Ectodermal cell (in vitro differentiated cells): ENCODE measurements around the gene OR1I1.
"Not testable (repeated sequence)": the region's sequence is repeated elsewhere in the genome, so short reads cannot be mapped to it uniquely, and the experiment has no call there.

Experiments
- H3K27ac ChIP-seq: 2 replicates; pipeline ENCODE4 v1.7.0; 2013; ENCODE audit warnings: mild to moderate bottlenecking, low read depth, low read length; ENCODE audit not compliant: insufficient read depth, poor library complexity, severe bottlenecking
- H3K27me3 ChIP-seq: 2 replicates; pipeline ENCODE4 v1.7.0; 2013; ENCODE audit warnings: mild to moderate bottlenecking, low read length; ENCODE audit not compliant: insufficient read depth, control insufficient read depth, poor library complexity, severe bottlenecking
- H3K36me3 ChIP-seq: one replicate; pipeline ENCODE4 v1.7.0; 2013; ENCODE audit warnings: low read length; ENCODE audit not compliant: control insufficient read depth, insufficient read depth
- H3K4me1 ChIP-seq: one replicate; pipeline ENCODE4 v1.7.0; 2013; ENCODE audit warnings: low read length; ENCODE audit not compliant: control insufficient read depth, insufficient read depth
- H3K4me3 ChIP-seq: 2 replicates; pipeline ENCODE4 v1.7.0; 2013; ENCODE audit warnings: low read depth, low read length, control low read depth; ENCODE audit not compliant: insufficient read depth
- H3K9me3 ChIP-seq: 2 replicates; pipeline ENCODE4 v1.7.0; 2013; ENCODE audit warnings: mild to moderate bottlenecking, low read length, moderate library complexity; ENCODE audit not compliant: control insufficient read depth
- WGBS, 2 experiments: methylation state at CpG; one replicate each; pipeline ENCODE4 v1.1.7; 2013; ENCODE audit warnings: missing lambda C conversion rate in 2 of 2; 5-methylcytosine and 5-hydroxymethylcytosine counted together

OR1I1 gene

GRCh38 chr19:15050639-15051038, 31.4 kb upstream of the OR1I1 start:
- 85 to 88% methylated on average over 2 of the region's 2 CpGs for WGBS, 2 experiments
- Histone ChIP-seq H3K27me3 (no peaks in the 10 kb centered on the region), H3K27ac (no peak overlapping the region), H3K4me1 (no peaks in the 10 kb centered on the region), H3K36me3 (no peaks in the 10 kb centered on the region), H3K4me3 (no peak overlapping the region), H3K9me3 (peaks cover 19% of the 10 kb centered on the region)

- Histone ChIP-seq H3K9me3 (no peaks in the 10 kb centered on the region), H3K4me1 (no peaks in the 10 kb centered on the region), H3K27me3 (no peaks in the 10 kb centered on the region), H3K4me3 (no peak overlapping the region), H3K27ac (no peak overlapping the region), H3K36me3 (no peaks in the 10 kb centered on the region)
- 78% methylated on average over 12 of the region's 12 CpGs for WGBS, 2 experiments
Measured at GRCh38 chr19:15062036-15062435, 20.0 kb upstream of the OR1I1 start.

GRCh38 chr19:15070386-15070785, 11.6 kb upstream of the OR1I1 start:
- not testable (repeated sequence) for H3K27ac ChIP-seq, H3K4me3 ChIP-seq, H3K9me3 ChIP-seq, H3K4me1 ChIP-seq, H3K36me3 ChIP-seq, H3K27me3 ChIP-seq
- 51 to 57% methylated on average over 4 of the region's 4 CpGs for WGBS, 2 experiments

- 76 to 80% methylated on average over 23 of the region's 23 CpGs for WGBS, 2 experiments
- no peaks in the 10 kb centered on the region for H3K36me3 ChIP-seq
- no peak overlapping the region for H3K4me3 ChIP-seq
- no peaks in the 10 kb centered on the region for H3K4me1 ChIP-seq
- H3K27ac ChIP-seq, result no peak overlapping the region
- H3K9me3 ChIP-seq, result no peaks in the 10 kb centered on the region
- no peaks in the 10 kb centered on the region for H3K27me3 ChIP-seq
Measured at GRCh38 chr19:15072930-15073647, 8.9 kb upstream of the OR1I1 start.

- Histone ChIP-seq H3K27ac (no peak overlapping the region), H3K9me3 (no peaks in the 10 kb centered on the region), H3K27me3 (no peaks in the 10 kb centered on the region), H3K4me1 (no peaks in the 10 kb centered on the region), H3K4me3 (no peak overlapping the region), H3K36me3 (no peaks in the 10 kb centered on the region)
- 69 to 73% methylated on average over 2 of the region's 2 CpGs for WGBS, 2 experiments
Measured at GRCh38 chr19:15074371-15074770, 7.6 kb upstream of the OR1I1 start.

- 78 to 79% methylated on average over 3 of the region's 4 CpGs for WGBS, 2 experiments
- H3K4me3 ChIP-seq, result no peak overlapping the region
- H3K27ac ChIP-seq, result no peak overlapping the region
- H3K27me3 ChIP-seq, result no peaks in the 10 kb centered on the region
- H3K9me3 ChIP-seq, result no peaks in the 10 kb centered on the region
- H3K4me1 ChIP-seq, result no peaks in the 10 kb centered on the region
- H3K36me3 ChIP-seq, result no peaks in the 10 kb centered on the region
Measured at GRCh38 chr19:15075806-15076205, 6.2 kb upstream of the OR1I1 start.

- H3K36me3 ChIP-seq, H3K27ac ChIP-seq, H3K4me3 ChIP-seq, H3K9me3 ChIP-seq, H3K4me1 ChIP-seq, H3K27me3 ChIP-seq: not testable (repeated sequence)
- 70 to 73% methylated on average over 4 of the region's 4 CpGs for WGBS, 2 experiments
Measured at GRCh38 chr19:15080002-15080401, 2.0 kb upstream of the OR1I1 start.

GRCh38 chr19:15087182-15087581, 5.2 kb downstream of the OR1I1 start:
- no peak overlapping the region for H3K4me3 ChIP-seq
- H3K36me3 ChIP-seq, result no peaks in the 10 kb centered on the region
- WGBS, 2 experiments, result 76 to 78% methylated on average over 11 of the region's 11 CpGs
- no peak overlapping the region for H3K27ac ChIP-seq
- no peaks in the 10 kb centered on the region for H3K9me3 ChIP-seq
- H3K27me3 ChIP-seq, result peaks cover 13% of the 10 kb centered on the region
- H3K4me1 ChIP-seq, result no peaks in the 10 kb centered on the region

GRCh38 chr19:15091918-15092753, 10.1 kb downstream of the OR1I1 start:
- no peaks in the 10 kb centered on the region for H3K9me3 ChIP-seq
- 50% methylated on average over 12 to 13 of the region's 13 CpGs for WGBS, 2 experiments
- H3K4me1 ChIP-seq, result no peaks in the 10 kb centered on the region
- no peaks in the 10 kb centered on the region for H3K36me3 ChIP-seq
- H3K4me3 ChIP-seq, result no peak overlapping the region
- peaks cover 4% of the 10 kb centered on the region for H3K27me3 ChIP-seq
- H3K27ac ChIP-seq, result no peak overlapping the region

GRCh38 chr19:15093001-15093400, 11.0 kb downstream of the OR1I1 start:
- Histone ChIP-seq H3K4me1 (no peaks in the 10 kb centered on the region), H3K9me3 (no peaks in the 10 kb centered on the region), H3K27ac (no peak overlapping the region), H3K27me3 (no peaks in the 10 kb centered on the region), H3K4me3 (no peak overlapping the region), H3K36me3 (no peaks in the 10 kb centered on the region)
- WGBS, 2 experiments, result 83 to 85% methylated on average over 1 to 2 of the region's 2 CpGs
